CD4-positive, alpha-beta T cell (primary cell): ENCODE results near the gene ST3GAL3. TPM values are rescaled to one million over a fixed set of nuclear protein-coding genes. Genes with fewer than 3 reads are reported as not detected.

ENCODE experiments used
- ATAC-seq: fragments of 200-7000 bp; cut with Tn5 transposase; one replicate; pipeline ENCODE4 v1.10.0; 2022; ENCODE audit warnings: mild to moderate bottlenecking; ENCODE audit not compliant: poor library complexity
- CTCF ChIA-PET: fragments of 350-600 bp; sonication (Branson Sonifier 250); formaldehyde crosslinking; loops from one replicate; lab custom pipeline; 2021; ENCODE audit warnings: antibody characterized with exemption, inconsistent platforms; lab: Charles Lee
- POLR2A ChIA-PET: fragments of 350-600 bp; sonication (Branson Sonifier 250); formaldehyde crosslinking; loops from one replicate; lab custom pipeline; 2021; ENCODE audit warnings: antibody characterized with exemption, inconsistent platforms; lab: Charles Lee
- DNase-seq, 14 experiments: peaks; one replicate each; pipeline ENCODE4 v3.0.0-alpha.2; 2013 to 2020; ENCODE audit warnings: mixed read lengths in 2 of 14
- H3K27ac ChIP-seq, 2 donors: one replicate each; pipeline versions ENCODE4 v1.5.1 to v1.7.0; 2013; ENCODE audit warnings: low read length in 2 of 2, low read depth in 1 of 2, mild to moderate bottlenecking in 1 of 2
- H3K27me3 ChIP-seq, 2 experiments: 1 replicate in 1 of 2; 2 replicates in 1 of 2; pipeline versions ENCODE4 v1.6.1 to v1.7.0; 2013; ENCODE audit warnings: low read length in 2 of 2, control low read depth in 1 of 2, mild to moderate bottlenecking in 1 of 2, moderate library complexity in 1 of 2; ENCODE audit not compliant: insufficient read depth in 2 of 2, control insufficient read depth in 1 of 2
- H3K36me3 ChIP-seq: one replicate; pipeline ENCODE4 v1.6.1; 2013; ENCODE audit warnings: low read length, control low read depth; ENCODE audit not compliant: insufficient read depth
- H3K4me1 ChIP-seq: one replicate; pipeline ENCODE4 v1.6.1; 2013; ENCODE audit warnings: low read length, control low read depth; ENCODE audit not compliant: insufficient read depth
- H3K4me3 ChIP-seq: one replicate; pipeline ENCODE4 v1.5.1; 2013; ENCODE audit warnings: mild to moderate bottlenecking, low read length, moderate library complexity
- H3K9me3 ChIP-seq, 2 experiments: 1 replicate in 1 of 2; 2 replicates in 1 of 2; pipeline versions ENCODE4 v1.6.1 to v1.7.0; 2013; ENCODE audit warnings: low read length in 2 of 2, mild to moderate bottlenecking in 2 of 2, control low read depth in 1 of 2, moderate library complexity in 1 of 2; ENCODE audit not compliant: control insufficient read depth in 1 of 2, insufficient read depth in 1 of 2
- H3K27ac Mint-ChIP-seq: one replicate; pipeline ENCODE4 v1.8.0; 2020; ENCODE audit warnings: mixed read lengths
- H3K27me3 Mint-ChIP-seq: one replicate; pipeline ENCODE4 v1.8.0; 2021; ENCODE audit warnings: mixed read lengths
- H3K36me3 Mint-ChIP-seq: one replicate; pipeline ENCODE4 v1.8.0; 2021; ENCODE audit warnings: low read depth, mixed read lengths
- H3K4me1 Mint-ChIP-seq: one replicate; pipeline ENCODE4 v1.8.0; 2021; ENCODE audit warnings: low read depth, mixed read lengths
- H3K4me3 Mint-ChIP-seq: one replicate; pipeline ENCODE4 v1.8.0; 2020; ENCODE audit warnings: mild to moderate bottlenecking, mixed read lengths
- H3K9me3 Mint-ChIP-seq: one replicate; pipeline ENCODE4 v1.8.0; 2020; ENCODE audit warnings: mixed read lengths
- CTCF ChIP-seq: fragments of 200-600 bp; IDR thresholded peaks from one replicate; pipeline ENCODE4 v1.8.0; 2022; ENCODE audit warnings: antibody characterized with exemption, mild to moderate bottlenecking
- intact Hi-C, 2 experiments: fragments of 100-400 bp; cut with DNase I in 1 of 2; cut with micrococcal nuclease in 1 of 2; formaldehyde crosslinking; loops; one replicate each; pipeline versions ENCODE4 v1.15.1 to v1.9.0; 2023 to 2025; cut with DNase I, micrococcal nuclease
- total RNA-seq, 174 experiments: library from RNA in 2 of 174; stranded (reverse) in 2 of 174; gene quantifications; one replicate each; pipeline ENCODE4 v1.2.3 and lab custom pipeline; 2021 to 2026

ST3GAL3 gene
- total RNA-seq, 2 experiments from 2014 or later: 17.6 to 20.5 TPM

DNA sequence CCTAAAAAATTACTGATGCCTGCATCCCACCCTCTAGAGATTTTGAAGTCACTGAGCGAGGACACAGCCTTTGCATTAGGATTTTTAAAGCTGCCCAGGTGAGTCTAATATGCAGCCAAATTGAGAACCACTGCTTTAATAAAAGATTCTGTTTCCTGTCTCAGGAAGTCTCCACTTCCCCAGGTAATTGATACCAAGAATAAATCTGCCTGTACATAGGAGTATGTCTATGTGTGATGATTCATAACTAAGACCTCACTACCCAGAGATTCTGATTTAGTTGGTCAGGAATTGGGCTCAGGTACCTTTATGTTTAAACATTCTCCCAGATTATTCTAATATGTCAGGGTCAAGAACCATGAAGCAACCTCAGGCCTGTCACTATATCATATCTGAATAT, 117.5 kb downstream of the ST3GAL3 start:
- ChIA-PET CTCF (no interaction called here), POLR2A (no interaction called here)
- Histone ChIP-seq H3K9me3 (no peaks in the 10 kb centered on the region), H3K4me3 (no peak overlapping the region), H3K4me1 (no peaks in the 10 kb centered on the region), H3K36me3 (no peaks in the 10 kb centered on the region), H3K27ac (no peak overlapping the region), H3K27me3 (no peaks in the 10 kb centered on the region)
- H3K4me3 Mint-ChIP-seq: no peak overlapping the region
- no peak for ATAC-seq
- DNase-seq: no peak
- no peak overlapping the region for H3K27ac Mint-ChIP-seq
- intact Hi-C loops: no loop called here
- H3K27me3 Mint-ChIP-seq: no peaks in the 10 kb centered on the region
- H3K9me3 Mint-ChIP-seq: no peaks in the 10 kb centered on the region
- no peaks in the 10 kb centered on the region for H3K4me1 Mint-ChIP-seq
- no peak for TF ChIP-seq CTCF
- peaks cover 53% of the 10 kb centered on the region for H3K36me3 Mint-ChIP-seq

DNA sequence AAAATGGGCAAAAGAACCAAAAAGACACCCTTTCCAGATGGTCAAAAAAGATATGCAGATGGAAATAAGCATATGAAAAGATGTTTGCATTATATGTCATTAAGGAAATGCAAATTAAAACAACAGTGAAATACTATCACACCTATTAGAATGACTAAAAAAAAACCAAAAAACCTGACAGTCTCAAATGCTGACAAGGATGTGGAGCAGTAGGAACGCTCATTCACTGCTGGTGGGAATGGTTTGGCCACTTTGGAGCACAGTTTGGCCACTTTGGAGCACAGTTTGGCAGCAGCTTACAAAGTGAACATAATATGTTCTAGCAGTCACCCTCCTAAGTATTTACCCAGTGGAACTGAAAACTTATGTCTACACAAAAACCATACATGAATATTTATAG, 121.2 kb downstream of the ST3GAL3 start:
- no peak overlapping the region for H3K4me3 Mint-ChIP-seq
- peaks cover 32% of the 10 kb centered on the region for H3K4me1 Mint-ChIP-seq
- H3K27me3 Mint-ChIP-seq: no peaks in the 10 kb centered on the region
- no peak overlapping the region for H3K27ac Mint-ChIP-seq
- TF ChIP-seq CTCF: no peak
- ChIA-PET CTCF (no interaction called here), POLR2A (no interaction called here)
- Histone ChIP-seq H3K36me3 (no peaks in the 10 kb centered on the region), H3K4me1 (peaks cover 1% of the 10 kb centered on the region), H3K27ac (no peak overlapping the region), H3K9me3 (no peaks in the 10 kb centered on the region), H3K27me3 (no peaks in the 10 kb centered on the region), H3K4me3 (no peak overlapping the region)
- DNase-seq (no peak), ATAC-seq (no peak)
- intact Hi-C loops: no loop called here
- peaks cover 20% of the 10 kb centered on the region for H3K36me3 Mint-ChIP-seq
- no peaks in the 10 kb centered on the region for H3K9me3 Mint-ChIP-seq

DNA sequence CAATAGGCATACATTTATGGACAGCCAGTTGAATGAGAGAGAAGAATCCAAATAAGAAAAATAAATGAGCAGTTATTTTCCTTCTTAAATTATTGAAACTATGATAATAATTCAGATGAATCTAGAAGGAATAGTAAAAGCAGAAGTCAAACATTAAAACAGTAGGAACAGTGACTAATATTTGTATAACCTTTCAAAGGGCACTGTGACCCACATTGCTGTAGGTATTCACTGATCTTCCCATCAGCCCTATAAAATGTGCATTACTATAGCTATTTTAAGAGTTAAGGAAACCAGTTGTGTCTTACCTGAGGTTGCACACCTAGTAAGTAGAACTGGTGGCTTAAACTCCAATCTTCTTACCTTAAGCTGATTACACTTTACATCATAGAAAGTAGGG, 123.5 kb downstream of the ST3GAL3 start:
- no peaks in the 10 kb centered on the region for H3K27me3 Mint-ChIP-seq
- intact Hi-C loops: no loop called here
- DNase-seq (no peak), ATAC-seq (no peak)
- TF ChIP-seq CTCF: no peak
- H3K27ac Mint-ChIP-seq: no peak overlapping the region
- H3K27ac ChIP-seq: no peak overlapping the region
- H3K27me3 ChIP-seq: no peaks in the 10 kb centered on the region
- peaks cover 7% of the 10 kb centered on the region for H3K36me3 Mint-ChIP-seq
- CTCF ChIA-PET: no interaction called here
- peaks cover 3% of the 10 kb centered on the region for H3K36me3 ChIP-seq
- no peak overlapping the region for H3K4me3 ChIP-seq
- no peak overlapping the region for H3K4me3 Mint-ChIP-seq
- H3K9me3 ChIP-seq: no peaks in the 10 kb centered on the region
- POLR2A ChIA-PET: no interaction called here
- H3K4me1 ChIP-seq: peaks cover 17% of the 10 kb centered on the region
- H3K9me3 Mint-ChIP-seq: no peaks in the 10 kb centered on the region
- H3K4me1 Mint-ChIP-seq: peaks cover 53% of the 10 kb centered on the region
